GM19455 (cell line): Measurements from ENCODE around the gene ZNF724.
"Not testable (repeated sequence)": the region's sequence is repeated elsewhere in the genome, so short reads cannot be mapped to it uniquely, and the experiment has no call there.

ENCODE experiments used
- ATAC-seq: cut with Tn5 transposase; IDR thresholded peaks from one replicate; pipeline ENCODE4 v1.9.1; 2021; ENCODE audit not compliant: unreplicated experiment

Gene ZNF724

DNA sequence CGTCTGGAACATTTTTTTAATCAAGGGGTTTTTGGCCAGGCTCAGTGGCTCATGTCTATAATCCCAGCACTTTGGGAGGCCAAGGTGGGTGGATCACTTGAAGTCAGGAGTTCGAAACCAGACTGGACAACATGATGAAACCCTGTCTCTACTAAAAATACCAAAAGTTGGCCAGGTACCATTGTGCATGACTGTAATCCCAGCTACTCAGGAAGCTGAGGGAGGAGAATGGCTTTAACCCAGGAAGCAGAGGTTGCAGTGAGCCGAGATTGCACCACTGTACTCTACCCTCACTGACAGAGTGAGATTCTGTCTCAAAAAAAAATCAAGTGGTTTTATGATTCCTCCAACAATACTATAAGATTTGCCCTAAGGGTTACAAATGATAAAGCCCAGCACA, 3.1 kb upstream of the ZNF724 start:
- not testable (repeated sequence) for ATAC-seq

DNA sequence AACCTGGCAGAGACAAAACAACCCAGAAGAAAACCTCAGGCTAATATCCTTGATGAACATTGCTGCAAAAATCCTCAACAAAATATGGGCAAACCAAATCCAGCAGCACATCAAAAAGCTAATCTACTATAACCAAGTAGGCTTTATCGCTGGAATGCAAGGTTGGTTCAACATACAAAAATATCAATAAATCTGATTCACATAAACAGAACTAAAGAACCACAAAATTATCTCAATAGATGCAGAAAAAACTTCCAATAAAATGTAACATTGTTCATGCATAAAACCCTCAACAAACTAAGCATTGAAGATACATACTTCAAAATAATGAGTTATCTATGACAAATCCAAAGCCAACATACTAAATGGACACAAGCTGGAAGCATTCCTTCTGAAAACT, 8.8 kb downstream of the ZNF724 start:
- ATAC-seq = no peak

DNA sequence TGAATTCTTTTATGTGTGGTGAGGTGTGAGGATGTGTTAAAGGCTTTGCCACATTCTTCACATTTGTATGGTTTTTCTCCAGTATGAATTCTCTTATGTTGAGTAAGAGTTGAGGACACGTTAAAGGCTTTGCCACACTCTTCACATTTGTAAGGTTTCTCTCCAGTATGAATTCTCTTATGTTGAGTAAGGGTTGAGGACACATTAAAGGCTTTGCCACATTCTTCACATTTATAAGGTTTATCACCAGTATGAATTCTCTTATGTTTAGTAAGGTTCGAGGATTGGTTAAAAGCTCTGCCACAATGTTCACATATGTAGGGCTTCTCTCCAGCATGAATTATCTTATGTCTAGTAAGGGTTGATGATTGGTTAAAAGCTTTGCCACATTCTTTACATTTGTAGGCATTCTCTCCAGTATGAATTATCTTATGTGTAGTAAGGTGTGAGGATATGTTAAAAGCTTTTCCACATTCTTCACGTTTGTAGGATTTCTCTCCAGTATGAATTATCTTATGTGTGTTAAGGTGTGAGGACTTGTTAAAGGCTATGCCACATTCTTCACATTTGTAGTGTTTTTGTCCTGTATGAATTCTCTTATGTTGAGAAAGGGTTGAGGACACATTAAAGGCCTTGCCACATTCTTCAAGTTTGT, 27.1 kb downstream of the ZNF724 start:
- no peak for ATAC-seq

DNA sequence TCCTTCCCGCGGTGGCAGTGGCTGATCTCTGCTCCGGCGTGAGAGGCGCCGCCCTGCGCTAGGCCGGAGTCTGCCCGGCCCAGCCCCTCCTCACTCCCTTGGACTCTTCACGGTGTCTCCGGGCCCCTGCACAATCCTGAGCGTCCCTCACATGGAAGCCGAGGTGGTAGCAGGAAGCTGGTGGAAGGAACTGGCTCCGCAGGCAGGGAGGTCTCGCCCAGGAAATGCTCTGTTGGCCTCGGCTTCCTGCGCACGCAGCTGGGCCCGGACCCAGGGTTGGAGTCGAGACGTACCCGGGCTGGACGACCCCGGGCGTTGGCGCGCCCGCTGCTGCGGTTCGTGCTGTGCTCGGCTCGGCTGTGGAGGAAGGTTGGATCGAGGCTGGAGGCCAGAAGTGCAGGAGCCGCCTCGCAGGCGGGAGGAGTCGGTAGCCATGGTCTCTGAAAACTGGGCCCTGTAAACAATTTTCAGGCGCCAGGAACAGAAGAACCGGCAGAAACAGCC, 46.3 kb downstream of the ZNF724 start:
- ATAC-seq = no peak

DNA sequence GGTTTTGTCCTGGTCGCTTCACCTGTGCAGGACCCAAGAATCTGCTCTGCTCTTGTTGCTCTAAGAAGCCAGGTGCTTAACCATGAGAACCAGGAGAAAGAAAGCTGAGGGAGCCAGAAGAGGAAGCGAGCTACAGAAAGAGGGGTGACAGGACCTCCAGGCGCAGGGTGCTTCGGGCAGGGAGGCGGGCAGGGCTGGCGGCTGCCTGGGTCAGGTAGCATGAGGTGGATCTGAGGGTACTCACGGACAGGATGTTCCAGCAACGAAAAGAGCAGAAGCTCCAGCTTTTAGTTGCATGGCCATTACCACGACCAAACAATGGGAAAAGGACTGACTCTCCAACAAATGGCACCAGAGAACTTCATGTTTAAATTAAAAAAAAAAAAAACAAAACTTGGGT, 59.9 kb downstream of the ZNF724 start:
- ATAC-seq = no peak

DNA sequence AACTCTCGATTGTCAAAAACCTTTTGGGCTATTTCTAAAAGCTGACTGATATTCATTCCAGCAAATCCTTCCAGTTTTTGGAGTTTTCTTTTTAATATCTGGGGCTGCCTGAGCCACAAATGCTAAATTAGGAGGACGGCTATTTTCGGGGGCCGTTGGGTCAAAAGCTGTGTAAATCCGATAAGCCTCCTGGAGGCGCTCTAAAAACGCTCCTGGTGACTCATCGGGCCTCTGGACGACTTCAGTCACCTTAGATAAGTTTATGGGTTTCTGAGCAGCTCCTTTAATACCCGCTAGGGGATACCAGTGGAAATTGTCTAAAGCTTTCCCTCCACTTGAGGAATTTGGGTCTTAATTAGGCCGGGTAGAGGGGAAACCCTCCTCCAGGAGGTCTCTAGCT, 66.9 kb downstream of the ZNF724 start:
- no peak for ATAC-seq
